SK-N-MC (cell line): ENCODE results near the gene GUCA2A.

Source experiments
- EZH2 ChIP-seq: fragments of 200-600 bp; sonication (generic); IDR thresholded peaks from one replicate; pipeline ENCODE4 v1.6.1; 2017; ENCODE audit warnings: antibody characterized with exemption
- POLR2AphosphoS5 ChIP-seq: IDR thresholded peaks from 2 replicates; pipeline ENCODE4 v1.6.1; 2012; ENCODE audit warnings: mild to moderate bottlenecking, low read depth, low read length, borderline replicate concordance

DNA sequence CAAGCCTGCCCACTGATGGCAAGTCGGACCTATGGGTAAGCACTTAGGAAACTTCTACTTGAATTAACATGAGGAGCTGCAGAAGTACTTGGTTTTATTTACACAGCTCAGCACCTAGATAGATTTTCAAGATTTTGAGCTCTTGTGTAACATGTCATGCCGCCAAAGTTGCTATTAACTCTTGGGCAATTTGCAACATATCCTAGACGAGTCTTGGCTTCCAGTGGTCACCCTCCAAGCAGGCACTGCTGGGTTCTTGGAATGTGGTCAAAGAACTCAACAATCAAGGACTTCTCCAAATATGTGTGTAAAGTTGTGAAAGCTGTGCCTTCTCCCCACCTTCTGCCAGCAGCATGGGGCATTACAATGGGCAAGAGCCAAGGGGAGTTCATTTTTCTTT lies 29.1 kb downstream of the GUCA2A start:
- TF ChIP-seq EZH2 = no peak
- TF ChIP-seq POLR2AphosphoS5 = no peak
